Activated CD8-positive, alpha-beta T cell treated with anti-CD3 and anti-CD28 coated beads for 36 hours (primary cell): ENCODE results near the gene SMIM41. TPM values are rescaled to one million over a fixed set of nuclear protein-coding genes. Genes with fewer than 3 reads are reported as not detected.

Experiments
- ATAC-seq: fragments of 200-7000 bp; cut with Tn5 transposase; one replicate; pipeline ENCODE4 v1.10.0; 2021; ENCODE audit warnings: mild to moderate bottlenecking, moderate library complexity
- CTCF ChIA-PET: fragments of 350-600 bp; sonication (Branson Sonifier 250); formaldehyde crosslinking; loops from one replicate; lab custom pipeline; 2021; ENCODE audit warnings: antibody characterized with exemption; lab: Charles Lee
- POLR2A ChIA-PET: fragments of 350-600 bp; sonication (Branson Sonifier 250); formaldehyde crosslinking; loops from one replicate; lab custom pipeline; 2021; ENCODE audit warnings: antibody characterized with exemption; lab: Charles Lee
- DNase-seq: peaks from one replicate; pipeline ENCODE4 v3.0.0-alpha.2; 2020
- H3K27ac Mint-ChIP-seq: one replicate; pipeline ENCODE4 v1.8.0; 2021; ENCODE audit warnings: mild to moderate bottlenecking, mixed read lengths
- H3K27me3 Mint-ChIP-seq: one replicate; pipeline ENCODE4 v1.8.0; 2021; ENCODE audit warnings: mixed read lengths
- H3K36me3 Mint-ChIP-seq: one replicate; pipeline ENCODE4 v1.8.0; 2021; ENCODE audit warnings: low read depth, mixed read lengths
- H3K4me1 Mint-ChIP-seq: one replicate; pipeline ENCODE4 v1.8.0; 2021; ENCODE audit warnings: low read depth, mixed read lengths
- H3K4me3 Mint-ChIP-seq: one replicate; pipeline ENCODE4 v1.8.0; 2021; ENCODE audit warnings: mild to moderate bottlenecking, moderate library complexity, mixed read lengths
- H3K9me3 Mint-ChIP-seq: one replicate; pipeline ENCODE4 v1.8.0; 2021; ENCODE audit warnings: mixed read lengths
- CTCF ChIP-seq: fragments of 200-600 bp; IDR thresholded peaks from one replicate; pipeline ENCODE4 v1.8.0; 2022; ENCODE audit warnings: antibody characterized with exemption, mild to moderate bottlenecking
- intact Hi-C: fragments of 100-400 bp; cut with micrococcal nuclease; formaldehyde crosslinking; loops from one replicate; pipeline ENCODE4 v1.10.0; 2022
- total RNA-seq, 2 experiments: library from RNA; stranded (reverse); gene quantifications; one replicate each; pipeline ENCODE4 v1.2.3, GENCODE V29; 2021

Gene SMIM41
- total RNA-seq, 2 experiments from 2014 or later: not detected

GRCh38 chr12:52076811-52077210 lies 2.7 kb upstream of the SMIM41 start:
- H3K9me3 Mint-ChIP-seq: no peaks in the 10 kb centered on the region
- intact Hi-C loops: no loop called here
- no peak overlapping the region for H3K4me3 Mint-ChIP-seq
- no peak for TF ChIP-seq CTCF
- H3K36me3 Mint-ChIP-seq: peaks cover 37% of the 10 kb centered on the region
- H3K4me1 Mint-ChIP-seq: peaks cover 27% of the 10 kb centered on the region
- DNase-seq (no peak), ATAC-seq (no peak)
- no peak overlapping the region for H3K27ac Mint-ChIP-seq
- ChIA-PET POLR2A (interaction anchor here (0.8 kb wide), 1 partner anchor 54 kb away, joined by 3 read pairs; no protein-coding TSS in a partner anchor), CTCF (interaction anchor here (1.2 to 27.5 kb wide), 2 partner anchors 38 to 51 kb away, joined by 3 to 602 read pairs; no protein-coding TSS in a partner anchor)
- no peaks in the 10 kb centered on the region for H3K27me3 Mint-ChIP-seq

- TF ChIP-seq CTCF: no peak
- DNase-seq (no peak), ATAC-seq (no peak)
- Mint-ChIP-seq H3K4me1 (peaks cover 19% of the 10 kb centered on the region), H3K4me3 (no peak overlapping the region), H3K36me3 (peaks cover 33% of the 10 kb centered on the region), H3K27ac (no peak overlapping the region), H3K27me3 (no peaks in the 10 kb centered on the region), H3K9me3 (no peaks in the 10 kb centered on the region)
- ChIA-PET POLR2A (interaction anchor here (2.0 kb wide), 1 partner anchor 9 kb away, joined by 7 read pairs; the partner anchor contains the start of gene ATG101), CTCF (interaction anchor here (1.3 to 12.8 kb wide), 2 partner anchors 20 to 52 kb away, joined by 3 to 394 read pairs; no protein-coding TSS in a partner anchor)
- intact Hi-C loops: no loop called here
Observed at GRCh38 chr12:52078276-52078675, 1.2 kb upstream of the SMIM41 start.

GRCh38 chr12:52080403-52081251 lies 1.1 kb downstream of the SMIM41 start:
- Mint-ChIP-seq H3K27ac (no peak overlapping the region), H3K4me1 (peaks cover 9% of the 10 kb centered on the region), H3K4me3 (no peak overlapping the region), H3K9me3 (no peaks in the 10 kb centered on the region), H3K27me3 (no peaks in the 10 kb centered on the region), H3K36me3 (peaks cover 19% of the 10 kb centered on the region)
- ChIA-PET POLR2A (interaction anchor here (1.8 to 2.7 kb wide), 3 partner anchors 11 to 55 kb away, joined by 4 to 11 read pairs (median 9); partner anchors contain the start of gene ATG101), CTCF (interaction anchor here (0.6 to 12.8 kb wide), 7 partner anchors 9 to 218 kb away, joined by 3 to 394 read pairs (median 4); partner anchors contain the start of gene ATG101)
- DNase-seq (no peak), ATAC-seq (no peak)
- intact Hi-C loops: no loop called here
- no peak for TF ChIP-seq CTCF

GRCh38 chr12:52081263-52081733 lies 1.8 kb downstream of the SMIM41 start:
- no peak for TF ChIP-seq CTCF
- Mint-ChIP-seq H3K9me3 (no peaks in the 10 kb centered on the region), H3K4me1 (peaks cover 9% of the 10 kb centered on the region), H3K27ac (no peak overlapping the region), H3K36me3 (peaks cover 16% of the 10 kb centered on the region), H3K4me3 (no peak overlapping the region), H3K27me3 (no peaks in the 10 kb centered on the region)
- ChIA-PET POLR2A (interaction anchor here (1.7 to 2.7 kb wide), 4 partner anchors 11 to 56 kb away, joined by 4 to 11 read pairs (median 6); partner anchors contain the start of genes ATG101 and NR4A1), CTCF (interaction anchor here (0.6 to 12.8 kb wide), 10 partner anchors 9 to 218 kb away, joined by 3 to 394 read pairs (median 6); partner anchors contain the start of gene ATG101)
- intact Hi-C loops: no loop called here
- ATAC-seq: peak; percentile 55
- peak; percentile 33 for DNase-seq
